H9 (cell line): ENCODE measurements around the gene NPAS2. TPM values are rescaled to one million over a fixed set of nuclear protein-coding genes. Genes with fewer than 3 reads are reported as not detected.

Source experiments
- DNase-seq: peaks from one replicate; pipeline ENCODE4 v3.0.0-alpha.2; 2017
- H2AFZ ChIP-seq: one replicate; pipeline ENCODE4 v1.6.1; 2013; ENCODE audit warnings: mild to moderate bottlenecking, low read length, control low read depth, moderate library complexity
- H2AK5ac ChIP-seq: 2 replicates; pipeline ENCODE4 v1.6.1; 2013; ENCODE audit warnings: low read length, control low read depth, mixed read lengths; ENCODE audit not compliant: insufficient read length
- H2BK120ac ChIP-seq: one replicate; pipeline ENCODE4 v1.6.1; 2013; ENCODE audit warnings: low read depth, mild to moderate bottlenecking, low read length, control low read depth, inconsistent platforms; ENCODE audit not compliant: poor library complexity, severe bottlenecking
- H2BK12ac ChIP-seq: 2 replicates; pipeline ENCODE4 v1.6.1; 2013; ENCODE audit warnings: low read length, control low read depth, mixed read lengths, low read depth; ENCODE audit not compliant: insufficient read length
- H2BK15ac ChIP-seq: 2 replicates; pipeline ENCODE4 v1.6.1; 2013; ENCODE audit warnings: low read depth, low read length, control low read depth
- H2BK20ac ChIP-seq: one replicate; pipeline ENCODE4 v1.6.1; 2013; ENCODE audit warnings: low read depth, mild to moderate bottlenecking, low read length, control low read depth, inconsistent platforms; ENCODE audit not compliant: poor library complexity, severe bottlenecking
- H2BK5ac ChIP-seq: 2 replicates; pipeline ENCODE4 v1.6.1; 2013; ENCODE audit warnings: low read length, control low read depth, mixed read lengths; ENCODE audit not compliant: insufficient read length
- H3K14ac ChIP-seq: 2 replicates; pipeline ENCODE4 v1.6.1; 2013; ENCODE audit warnings: low read length, control low read depth; ENCODE audit not compliant: insufficient read depth
- H3K18ac ChIP-seq: 2 replicates; pipeline ENCODE4 v1.6.1; 2013; ENCODE audit warnings: low read depth, mild to moderate bottlenecking, mixed read lengths, low read length, control low read depth; ENCODE audit not compliant: insufficient read length
- H3K23ac ChIP-seq: 2 replicates; pipeline ENCODE4 v1.6.1; 2013; ENCODE audit warnings: low read length, control low read depth, mixed read lengths, low read depth; ENCODE audit not compliant: insufficient read length
- H3K23me2 ChIP-seq: 2 replicates; pipeline ENCODE4 v1.6.1; 2013; ENCODE audit warnings: low read depth, mild to moderate bottlenecking, mixed read lengths, low read length, control low read depth; ENCODE audit not compliant: insufficient read length, poor library complexity, severe bottlenecking
- H3K27ac ChIP-seq: 2 replicates; pipeline ENCODE4 v1.5.1; 2013; ENCODE audit warnings: low read length, control low read depth, mixed read lengths, low read depth; ENCODE audit not compliant: insufficient read length
- H3K27me3 ChIP-seq: 2 replicates; pipeline ENCODE4 v1.6.1; 2013; ENCODE audit warnings: low read length, control low read depth, inconsistent platforms; ENCODE audit not compliant: insufficient read depth
- H3K4ac ChIP-seq: 2 replicates; pipeline ENCODE4 v1.6.1; 2013; ENCODE audit warnings: low read depth, mild to moderate bottlenecking, control low read depth, inconsistent platforms, low read length, moderate library complexity
- H3K4me1 ChIP-seq: 2 replicates; pipeline ENCODE4 v1.6.1; 2013; ENCODE audit warnings: low read length, control low read depth, inconsistent platforms; ENCODE audit not compliant: insufficient read depth
- H3K4me2 ChIP-seq: 2 replicates; pipeline ENCODE4 v1.6.1; 2013; ENCODE audit warnings: low read length, control low read depth, mixed read lengths; ENCODE audit not compliant: insufficient read length, insufficient read depth
- H3K56ac ChIP-seq: 2 replicates; pipeline ENCODE4 v1.6.1; 2013; ENCODE audit warnings: low read depth, mild to moderate bottlenecking, mixed read lengths, low read length, control low read depth; ENCODE audit not compliant: insufficient read length
- H3K79me1 ChIP-seq: 2 replicates; pipeline ENCODE4 v1.6.1; 2013; ENCODE audit warnings: low read depth, mild to moderate bottlenecking, moderate library complexity, low read length, control low read depth, inconsistent platforms; ENCODE audit not compliant: insufficient read depth, poor library complexity, severe bottlenecking
- H3K79me2 ChIP-seq: 2 replicates; pipeline ENCODE4 v1.6.1; 2013; ENCODE audit warnings: low read length, control low read depth, inconsistent platforms; ENCODE audit not compliant: insufficient read depth
- H3K9ac ChIP-seq: 2 replicates; pipeline ENCODE4 v1.6.1; 2013; ENCODE audit warnings: low read length, control low read depth, mixed read lengths; ENCODE audit not compliant: insufficient read length; ENCODE audit errors: extremely low read depth
- H3K9me3 ChIP-seq: one replicate; pipeline ENCODE4 v1.6.1; 2013; ENCODE audit warnings: low read depth, low read length, inconsistent platforms; ENCODE audit not compliant: control insufficient read depth
- H3T11ph ChIP-seq: one replicate; pipeline ENCODE4 v1.6.1; 2013; ENCODE audit warnings: mild to moderate bottlenecking, low read length, control low read depth, inconsistent platforms
- H4K20me1 ChIP-seq: one replicate; pipeline ENCODE4 v1.6.1; 2013; ENCODE audit not compliant: control insufficient read depth, insufficient read length, insufficient read depth
- H4K5ac ChIP-seq: 2 replicates; pipeline ENCODE4 v1.6.1; 2013; ENCODE audit warnings: low read depth, mild to moderate bottlenecking, mixed read lengths, low read length, control low read depth; ENCODE audit not compliant: insufficient read length
- H4K8ac ChIP-seq: replicated peaks from 2 replicates; pipeline ENCODE4 v1.6.1; 2013; ENCODE audit warnings: low read length, control low read depth, mixed read lengths, low read depth; ENCODE audit not compliant: insufficient read length
- H4K91ac ChIP-seq: 2 replicates; pipeline ENCODE4 v1.6.1; 2013; ENCODE audit warnings: low read depth, mild to moderate bottlenecking, moderate library complexity, mixed read lengths, low read length, control low read depth; ENCODE audit not compliant: insufficient read length
- H3K27ac Mint-ChIP-seq, 3 experiments: 2 replicates in 2 of 3; 3 replicates in 1 of 3; pipeline ENCODE4 v1.8.0; 2020 to 2021; ENCODE audit warnings: mixed read lengths in 3 of 3, mild to moderate bottlenecking in 1 of 3, moderate library complexity in 1 of 3
- H3K27me3 Mint-ChIP-seq: 2 replicates; pipeline ENCODE4 v1.8.0; 2021; ENCODE audit warnings: low read depth, mild to moderate bottlenecking, moderate library complexity, mixed read lengths
- H3K36me3 Mint-ChIP-seq, 3 experiments: 2 replicates in 2 of 3; 3 replicates in 1 of 3; pipeline ENCODE4 v1.8.0; 2020 to 2021; ENCODE audit warnings: low read depth in 3 of 3, mixed read lengths in 3 of 3; ENCODE audit not compliant: insufficient read depth in 1 of 3
- H3K4me1 Mint-ChIP-seq, 2 experiments: 2 replicates each; pipeline ENCODE4 v1.8.0; 2020; ENCODE audit warnings: mixed read lengths in 2 of 2
- H3K4me3 Mint-ChIP-seq, 2 experiments: 2 replicates in 1 of 2; 3 replicates in 1 of 2; pipeline ENCODE4 v1.8.0; 2020 to 2021; ENCODE audit warnings: mild to moderate bottlenecking in 2 of 2, mixed read lengths in 2 of 2, moderate library complexity in 1 of 2
- H3K9me3 Mint-ChIP-seq, 2 experiments: 2 replicates in 1 of 2; 3 replicates in 1 of 2; pipeline ENCODE4 v1.8.0; 2020; ENCODE audit warnings: mild to moderate bottlenecking in 2 of 2, mixed read lengths in 2 of 2, moderate library complexity in 1 of 2
- CTCF ChIP-seq: fragments of 200-600 bp; sonication (generic); conservative IDR thresholded peaks from 3 replicates; pipeline ENCODE4 v1.8.0; 2021; ENCODE audit warnings: antibody characterized with exemption, mild to moderate bottlenecking
- WGBS: extraction: QIAGEN DNeasy Blood & Tissue Kit; methylation state at CpG from one replicate; pipeline ENCODE4 v1.1.7; 2013; ENCODE audit warnings: missing lambda C conversion rate, low lambda C conversion rate, mixed read lengths; ENCODE audit not compliant: insufficient read length; ENCODE audit errors: extremely low coverage; 5-methylcytosine and 5-hydroxymethylcytosine counted together
- total RNA-seq: library from RNA; stranded (reverse); gene quantifications from 2 replicates; pipeline ENCODE4 v1.2.1, GENCODE V29; 2021

Gene NPAS2
- total RNA-seq, 1 experiment from 2014 or later: 1.3 TPM

GRCh38 chr2:100791294-100791935, 28.5 kb upstream of the NPAS2 start:
- H3K27me3 ChIP-seq: no peaks in the 10 kb centered on the region
- Mint-ChIP-seq H3K36me3 (no peaks in the 10 kb centered on the region; a peak in 1 of 7 replicates), H3K4me1 (peaks cover 2 to 4% of the 10 kb centered on the region in 2 experiments; a peak in 1 of 4 replicates), H3K27me3 (peaks cover 11% of the 10 kb centered on the region), H3K27ac (no peak overlapping the region), H3K9me3 (no peaks in the 10 kb centered on the region), H3K4me3 (no peak overlapping the region)
- H2AFZ ChIP-seq: no peak overlapping the region
- H4K5ac ChIP-seq: no peak overlapping the region
- no peak overlapping the region for H3K27ac ChIP-seq
- H3K4me2 ChIP-seq: no peak overlapping the region
- no CpG with 5 or more reads among the region's 10 CpGs for WGBS
- H3K23ac ChIP-seq: no peak overlapping the region
- no peak for DNase-seq
- no peak overlapping the region for H2BK120ac ChIP-seq
- no peaks in the 10 kb centered on the region for H3K23me2 ChIP-seq
- H3K79me1 ChIP-seq: no peaks in the 10 kb centered on the region
- H4K20me1 ChIP-seq: no peaks in the 10 kb centered on the region
- no peak overlapping the region for H4K8ac ChIP-seq
- H2BK12ac ChIP-seq: no peak overlapping the region
- no peaks in the 10 kb centered on the region for H3K9me3 ChIP-seq
- no peak overlapping the region for H2BK15ac ChIP-seq
- no peak overlapping the region for H3K56ac ChIP-seq
- H3K4me1 ChIP-seq: no peaks in the 10 kb centered on the region
- H2BK20ac ChIP-seq: no peak overlapping the region
- H3K79me2 ChIP-seq: no peaks in the 10 kb centered on the region
- H3K9ac ChIP-seq: no peak overlapping the region
- no peak overlapping the region for H2BK5ac ChIP-seq
- H3K18ac ChIP-seq: no peak overlapping the region
- H3K4ac ChIP-seq: no peak overlapping the region
- H2AK5ac ChIP-seq: no peak overlapping the region
- no peak overlapping the region for H3T11ph ChIP-seq
- H4K91ac ChIP-seq: no peak overlapping the region
- no peak for TF ChIP-seq CTCF
- no peak overlapping the region for H3K14ac ChIP-seq
